HCT116 (cell line): ENCODE results near the gene TXNDC11. TPM values are rescaled to one million over a fixed set of nuclear protein-coding genes. Genes with fewer than 3 reads are reported as not detected.

Experiments
- ATAC-seq: fragments of 200-7000 bp; cut with Tn5 transposase; 2 replicates; pipeline ENCODE4 v1.9.1; 2020; ENCODE audit warnings: mild to moderate bottlenecking, moderate library complexity
- BruUV-seq: library from RNA; stranded (reverse); fragments of 400-500 nt; replicated peaks from 2 replicates; lab custom pipeline; 2021; lab: Mats Ljungman, UMichigan
- CTCF ChIA-PET: fragments of 300-600 bp; sonication (Branson Sonifier 250); formaldehyde crosslinking; loops from one replicate; lab custom pipeline; 2021; ENCODE audit warnings: antibody characterized with exemption; lab: Charles Lee
- POLR2A ChIA-PET: fragments of 300-600, 350-600 bp; sonication (Branson Sonifier 250); formaldehyde crosslinking; loops from one replicate; lab custom pipeline; 2021; ENCODE audit warnings: antibody characterized with exemption; lab: Charles Lee
- RAD21 ChIA-PET, 2 experiments: fragments of 300-600 bp; sonication (Branson Sonifier 250); formaldehyde crosslinking; loops; one replicate each; lab custom pipeline; 2023; ENCODE audit warnings: low total read pairs in 2 of 2; ENCODE audit not compliant: uncharacterized antibody in 2 of 2, unreplicated experiment in 2 of 2, low non-redundant PET in 1 of 2; lab: Charles Lee
- DNase-seq: peaks from one replicate; pipeline ENCODE4 v3.0.0-alpha.2; 2010; ENCODE audit warnings: low read depth, low spot score
- H2AFZ ChIP-seq: fragments of 200-600 bp; shearing (Covaris generic), sonication (generic); 2 replicates; pipeline ENCODE4 v1.6.1; 2017; ENCODE audit warnings: low read depth, mixed run types, mixed read lengths, antibody characterized with exemption, low read length; ENCODE audit not compliant: poor library complexity, severe bottlenecking
- H3K27ac ChIP-seq: 2 replicates; pipeline ENCODE4 v1.5.1; 2012; ENCODE audit warnings: low read depth, low read length
- H3K27me3 ChIP-seq: fragments of 200-600 bp; sonication (generic); 2 replicates; pipeline ENCODE4 v1.6.1; 2016; ENCODE audit warnings: mixed run types, low read length, mixed read lengths; ENCODE audit not compliant: insufficient read depth
- H3K36me3 ChIP-seq, 2 experiments: fragments of 200-500 bp in 1 of 2; fragments of 200-600 bp in 1 of 2; sonication (Bioruptor generic) in 1 of 2; sonication (generic) in 1 of 2; 2 replicates each; pipeline versions ENCODE4 v1.5.1 to v1.6.1; 2014 to 2016; ENCODE audit warnings: low read length in 2 of 2, inconsistent platforms in 1 of 2, mixed read lengths in 1 of 2, mixed run types in 1 of 2; ENCODE audit not compliant: insufficient read depth in 2 of 2, control insufficient read depth in 1 of 2
- H3K4me1 ChIP-seq, 2 experiments: fragments of 200-600 bp in 1 of 2; sonication (generic) in 1 of 2; 2 replicates each; pipeline versions ENCODE4 v1.5.1 to v1.6.1; 2012 to 2017; ENCODE audit warnings: low read length in 2 of 2, inconsistent platforms in 1 of 2, mild to moderate bottlenecking in 1 of 2, mixed read lengths in 1 of 2, mixed run types in 1 of 2, moderate library complexity in 1 of 2; ENCODE audit not compliant: insufficient read depth in 2 of 2, control insufficient read depth in 1 of 2
- H3K4me2 ChIP-seq: fragments of 200-600 bp; sonication (generic); 2 replicates; pipeline ENCODE4 v1.6.1; 2017; ENCODE audit warnings: mixed run types, low read length, mixed read lengths
- H3K4me3 ChIP-seq, 2 experiments: fragments of 200-600 bp in 1 of 2; sonication (generic) in 1 of 2; replicated peaks in 1 of 2; 2 replicates each; pipeline ENCODE4 v1.5.1; 2011 to 2016; ENCODE audit warnings: low read length in 2 of 2, control low read depth in 1 of 2, low read depth in 1 of 2, mild to moderate bottlenecking in 1 of 2, mixed read lengths in 1 of 2, mixed run types in 1 of 2
- H3K79me2 ChIP-seq: fragments of 200-600 bp; sonication (generic); 2 replicates; pipeline ENCODE4 v1.6.1; 2017; ENCODE audit warnings: mild to moderate bottlenecking, mixed run types, low read length, moderate library complexity, mixed read lengths; ENCODE audit not compliant: insufficient read depth
- H3K9ac ChIP-seq: fragments of 200-600 bp; sonication (generic); 2 replicates; pipeline ENCODE4 v1.6.1; 2016; ENCODE audit warnings: low read length, mixed read lengths
- H3K9me2 ChIP-seq: fragments of 200-600 bp; sonication (generic), shearing (Covaris generic); 2 replicates; pipeline ENCODE4 v1.6.1; 2017; ENCODE audit warnings: mixed run types, mild to moderate bottlenecking, moderate library complexity; ENCODE audit not compliant: insufficient read depth
- H3K9me3 ChIP-seq, 2 experiments: fragments of 200-500 bp in 1 of 2; fragments of 200-600 bp in 1 of 2; sonication (Bioruptor generic) in 1 of 2; sonication (generic) in 1 of 2; 2 replicates each; pipeline ENCODE4 v1.6.1; 2014 to 2017; ENCODE audit warnings: low read length in 2 of 2, mixed read lengths in 2 of 2, inconsistent platforms in 1 of 2, low read depth in 1 of 2, mild to moderate bottlenecking in 1 of 2, mixed run types in 1 of 2, moderate library complexity in 1 of 2; ENCODE audit not compliant: control insufficient read depth in 1 of 2, insufficient read depth in 1 of 2
- H4K20me1 ChIP-seq: fragments of 200-600 bp; sonication (generic), shearing (Covaris generic); 2 replicates; pipeline ENCODE4 v1.6.1; 2017; ENCODE audit warnings: mixed run types, mild to moderate bottlenecking, moderate library complexity; ENCODE audit not compliant: insufficient read depth
- EGR1 ChIP-seq: IDR thresholded peaks from 2 replicates; pipeline ENCODE4 v1.6.1; 2012; ENCODE audit warnings: low read depth
- ELF1 ChIP-seq: IDR thresholded peaks from 2 replicates; pipeline ENCODE4 v1.6.1; 2012; ENCODE audit warnings: low read depth, borderline replicate concordance
- EZH2phosphoT487 ChIP-seq: fragments of 200-600 bp; IDR thresholded peaks from 2 replicates; pipeline ENCODE4 v1.6.1; 2018; ENCODE audit warnings: antibody characterized with exemption, borderline replicate concordance
- JUND ChIP-seq: IDR thresholded peaks from 2 replicates; pipeline ENCODE4 v1.6.1; 2012
- MAX ChIP-seq: IDR thresholded peaks from 2 replicates; pipeline ENCODE4 v1.6.1; 2012
- POLR2A ChIP-seq: IDR thresholded peaks from 2 replicates; pipeline ENCODE4 v1.7.0; 2011; ENCODE audit warnings: borderline replicate concordance; ENCODE audit not compliant: insufficient read depth, insufficient read length; ENCODE audit errors: extremely low read depth
- REST ChIP-seq: IDR thresholded peaks from 2 replicates; pipeline ENCODE4 v1.6.1; 2012; ENCODE audit warnings: low read depth
- SIN3A ChIP-seq: IDR thresholded peaks from 2 replicates; pipeline ENCODE4 v1.6.1; 2012; ENCODE audit warnings: low read depth
- TCF7L2 ChIP-seq: IDR thresholded peaks from 2 replicates; pipeline ENCODE4 v1.7.0; 2011; ENCODE audit warnings: borderline replicate concordance, inconsistent platforms; ENCODE audit not compliant: insufficient read depth, insufficient read length; ENCODE audit errors: extremely low read depth
- YY1 ChIP-seq: IDR thresholded peaks from 2 replicates; pipeline ENCODE4 v1.6.1; 2011; ENCODE audit warnings: low read length, low read depth, moderate library complexity, mild to moderate bottlenecking; ENCODE audit not compliant: insufficient replicate concordance; ENCODE audit errors: extremely low read depth
- ZFX ChIP-seq: fragments of 450-650 bp; IDR thresholded peaks from 2 replicates; pipeline ENCODE4 v1.6.1; 2017
- ZNF274 ChIP-seq: fragments of 200-500 bp; sonication (Bioruptor generic); IDR thresholded peaks from 2 replicates; pipeline ENCODE4 v1.6.1; 2014; ENCODE audit warnings: mild to moderate bottlenecking, low read depth, low read length, inconsistent platforms
- intact Hi-C: fragments of 100-400 bp; cut with micrococcal nuclease; formaldehyde crosslinking; loops from 2 replicates; pipeline ENCODE4 v1.10.0; 2022
- total RNA-seq: library from RNA; stranded (reverse); gene quantifications from one replicate; pipeline ENCODE4 v1.2.1, GENCODE V29; 2021; ENCODE audit not compliant: unreplicated experiment
- TF ChIP-seq, protein P1 (sequence below), 3 experiments: fragments of 200-600 bp in 1 of 3; sonication (generic) in 1 of 3; IDR thresholded peaks in 2 of 3; conservative IDR thresholded peaks in 1 of 3; 2 replicates each; pipeline ENCODE4 v1.5.1; 2012 to 2017; ENCODE audit warnings: low read depth in 2 of 3, low read length in 2 of 3, antibody characterized with exemption in 1 of 3, borderline replicate concordance in 1 of 3, control low read depth in 1 of 3, mild to moderate bottlenecking in 1 of 3, mixed read lengths in 1 of 3, mixed run types in 1 of 3, moderate library complexity in 1 of 3; ENCODE audit not compliant: insufficient read depth in 1 of 3
- TF ChIP-seq, protein P2 (sequence below): IDR thresholded peaks from 2 replicates; pipeline ENCODE4 v1.6.1; 2012

Gene TXNDC11
- total RNA-seq, 1 experiment from 2014 or later: 26.8 TPM

GRCh38 chr16:11650641-11651591 lies 91.7 kb downstream of the TXNDC11 start:
- H4K20me1 ChIP-seq: no peaks in the 10 kb centered on the region
- TF ChIP-seq REST: no peak
- TF ChIP-seq, protein P1, sequence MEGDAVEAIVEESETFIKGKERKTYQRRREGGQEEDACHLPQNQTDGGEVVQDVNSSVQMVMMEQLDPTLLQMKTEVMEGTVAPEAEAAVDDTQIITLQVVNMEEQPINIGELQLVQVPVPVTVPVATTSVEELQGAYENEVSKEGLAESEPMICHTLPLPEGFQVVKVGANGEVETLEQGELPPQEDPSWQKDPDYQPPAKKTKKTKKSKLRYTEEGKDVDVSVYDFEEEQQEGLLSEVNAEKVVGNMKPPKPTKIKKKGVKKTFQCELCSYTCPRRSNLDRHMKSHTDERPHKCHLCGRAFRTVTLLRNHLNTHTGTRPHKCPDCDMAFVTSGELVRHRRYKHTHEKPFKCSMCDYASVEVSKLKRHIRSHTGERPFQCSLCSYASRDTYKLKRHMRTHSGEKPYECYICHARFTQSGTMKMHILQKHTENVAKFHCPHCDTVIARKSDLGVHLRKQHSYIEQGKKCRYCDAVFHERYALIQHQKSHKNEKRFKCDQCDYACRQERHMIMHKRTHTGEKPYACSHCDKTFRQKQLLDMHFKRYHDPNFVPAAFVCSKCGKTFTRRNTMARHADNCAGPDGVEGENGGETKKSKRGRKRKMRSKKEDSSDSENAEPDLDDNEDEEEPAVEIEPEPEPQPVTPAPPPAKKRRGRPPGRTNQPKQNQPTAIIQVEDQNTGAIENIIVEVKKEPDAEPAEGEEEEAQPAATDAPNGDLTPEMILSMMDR (IDR thresholded peaks at IDR 0.05 in 2 of 3, conservative IDR thresholded peaks at IDR 0.05 in 1 of 3; ENCODE audit: borderline replicate concordance in 1 of 3, insufficient read depth in 1 of 3, low read depth in 2 of 3, low read length in 2 of 3): no peak
- TF ChIP-seq TCF7L2: no peak
- TF ChIP-seq, protein P2, sequence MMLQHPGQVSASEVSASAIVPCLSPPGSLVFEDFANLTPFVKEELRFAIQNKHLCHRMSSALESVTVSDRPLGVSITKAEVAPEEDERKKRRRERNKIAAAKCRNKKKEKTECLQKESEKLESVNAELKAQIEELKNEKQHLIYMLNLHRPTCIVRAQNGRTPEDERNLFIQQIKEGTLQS: no peak
- no peak for TF ChIP-seq MAX
- no peak for TF ChIP-seq YY1
- no peak for TF ChIP-seq ZFX
- no peak for TF ChIP-seq SIN3A
- TF ChIP-seq JUND: no peak
- no peak for TF ChIP-seq ZNF274
- TF ChIP-seq POLR2A: no peak
- TF ChIP-seq EGR1: no peak
- TF ChIP-seq EZH2phosphoT487: no peak
- TF ChIP-seq ELF1: no peak
- TF ChIP-seq, all 23 proteins: peak for 0
- intact Hi-C loops: no loop called here
- Histone ChIP-seq H3K9me3 (no peaks in the 10 kb centered on the region), H3K9me2 (no peaks in the 10 kb centered on the region), H3K4me1 (no peaks in the 10 kb centered on the region), H2AFZ (no peak overlapping the region), H3K79me2 (no peaks in the 10 kb centered on the region), H3K36me3 (no peaks in the 10 kb centered on the region), H3K4me3 (no peak overlapping the region), H3K4me2 (no peak overlapping the region), H3K27ac (no peak overlapping the region), H3K9ac (no peak overlapping the region), H3K27me3 (no peaks in the 10 kb centered on the region)
- BruUV-seq: no TSS peak
- ChIA-PET POLR2A (no interaction called here), CTCF (no interaction called here), RAD21 (no interaction called here)
- ATAC-seq: no peak
- no peak for DNase-seq
